ENCODE measurements around the gene CDPF1. TPM values are rescaled to one million over a fixed set of nuclear protein-coding genes. Genes with fewer than 3 reads are reported as not detected.

The CDPF1 gene
- total RNA-seq, 1 donor from 2014 or later: 9.6 TPM

DNA sequence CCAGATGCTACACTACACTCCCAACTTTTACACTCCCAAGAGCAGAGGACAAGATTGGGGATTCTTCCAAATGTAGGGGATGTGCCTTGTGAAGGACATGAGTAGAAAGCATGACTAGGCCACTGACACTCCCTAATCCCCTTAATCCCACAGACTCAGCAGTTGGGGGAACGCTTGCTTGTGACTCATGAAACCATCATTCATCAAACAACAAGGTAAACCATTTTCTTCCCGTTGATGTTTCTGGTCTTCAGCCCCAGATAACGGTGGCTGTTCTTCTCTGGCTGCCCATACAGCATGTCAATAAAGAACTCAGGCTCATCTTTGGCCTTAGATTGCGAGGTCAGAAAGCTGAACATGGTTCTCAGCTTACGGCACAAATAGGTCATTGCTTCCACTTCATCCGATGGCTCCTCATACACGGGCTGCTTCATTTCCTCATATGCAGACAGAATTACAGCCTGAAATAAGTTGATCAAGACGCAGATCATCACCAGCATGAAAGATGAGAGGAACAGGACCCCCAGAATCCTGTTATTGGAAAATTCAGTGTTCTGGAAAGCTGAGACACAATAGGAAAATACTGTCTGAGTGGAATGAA lies 6.4 kb upstream of the CDPF1 start:
- DNase-seq (ENCODE audit: low spot score): no peak

DNA sequence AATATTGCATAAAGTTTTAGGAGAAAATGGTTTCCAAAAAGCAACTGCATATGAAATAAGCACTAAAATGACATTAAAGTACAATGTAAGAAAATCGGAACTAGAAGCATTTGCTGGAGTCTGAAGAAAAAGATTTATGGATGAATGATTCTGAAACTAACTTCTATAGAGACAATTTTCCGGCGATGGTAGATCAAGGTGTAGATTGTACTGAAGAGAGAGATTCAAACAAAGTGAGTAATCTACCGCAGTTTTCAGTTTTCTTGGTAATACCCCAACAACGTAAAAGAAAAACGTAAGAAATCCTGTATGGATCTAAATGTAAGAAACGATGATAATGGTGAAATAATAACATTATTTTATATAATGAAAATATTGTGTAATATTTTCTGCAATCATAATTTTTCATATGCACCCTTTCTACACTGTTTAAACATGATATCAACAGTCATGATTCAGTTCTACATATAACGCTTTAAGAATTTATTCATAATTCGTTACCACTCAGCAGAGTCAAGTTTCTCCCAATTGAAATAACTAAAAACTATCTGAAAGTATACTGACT lies 1.8 kb upstream of the CDPF1 start:
- DNase-seq (ENCODE audit: low spot score): no peak

DNA sequence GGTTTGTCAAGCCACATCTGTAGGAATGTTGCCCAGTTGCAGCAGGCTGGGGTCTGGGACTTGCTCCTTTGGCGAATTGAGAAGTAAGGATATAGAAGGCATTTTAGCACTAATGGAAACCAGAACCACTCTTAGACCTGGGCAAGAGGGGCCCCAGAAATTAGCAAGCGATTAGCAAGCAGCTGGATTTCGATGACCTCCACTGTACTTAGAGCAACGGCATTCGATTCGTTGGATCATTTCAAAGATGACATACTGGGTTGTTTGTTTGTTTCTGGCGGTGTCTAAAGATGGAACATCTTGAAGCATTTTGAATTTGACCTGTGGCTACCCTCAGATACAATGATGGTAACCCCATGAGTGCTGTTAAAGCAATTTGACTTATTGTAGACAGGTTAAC lies 1.2 kb upstream of the CDPF1 start:
- DNase-seq (ENCODE audit: low spot score): no peak

- DNase-seq (ENCODE audit: low spot score): no peak
These were observed 661 bp upstream of the CDPF1 start for GRCh38 chr22:46250783-46251125.

DNA sequence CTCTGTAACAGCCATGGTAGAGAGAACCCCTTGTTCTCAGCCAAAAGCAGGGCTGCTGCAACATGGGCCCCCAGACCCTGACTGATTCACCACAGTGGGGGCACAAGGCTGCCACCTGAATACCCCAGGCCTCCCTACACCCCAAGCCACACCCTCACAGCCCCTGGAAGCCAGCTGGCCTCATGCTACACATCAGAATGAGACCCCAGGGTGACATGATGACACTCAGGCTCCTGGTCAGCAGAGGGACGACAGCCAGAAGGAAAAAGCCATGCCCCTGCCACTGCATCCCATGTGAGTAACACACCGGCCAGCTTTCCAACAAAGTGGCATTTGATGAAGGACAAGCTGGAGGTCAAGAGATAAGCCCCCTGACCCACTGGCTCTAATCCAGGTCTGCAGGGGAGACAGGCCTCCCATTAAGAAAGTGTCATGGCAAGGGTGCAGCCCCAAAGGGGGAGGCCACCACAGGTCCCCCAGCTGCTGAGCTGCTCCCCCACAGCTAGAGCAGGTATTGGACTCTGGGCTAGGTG lies 2.6 kb downstream of the CDPF1 start:
- no peak for DNase-seq (ENCODE audit: low spot score)

GRCh38 chr22:46246178-46246577 lies 3.9 kb downstream of the CDPF1 start:
- no peak for DNase-seq (ENCODE audit: low spot score)

DNA sequence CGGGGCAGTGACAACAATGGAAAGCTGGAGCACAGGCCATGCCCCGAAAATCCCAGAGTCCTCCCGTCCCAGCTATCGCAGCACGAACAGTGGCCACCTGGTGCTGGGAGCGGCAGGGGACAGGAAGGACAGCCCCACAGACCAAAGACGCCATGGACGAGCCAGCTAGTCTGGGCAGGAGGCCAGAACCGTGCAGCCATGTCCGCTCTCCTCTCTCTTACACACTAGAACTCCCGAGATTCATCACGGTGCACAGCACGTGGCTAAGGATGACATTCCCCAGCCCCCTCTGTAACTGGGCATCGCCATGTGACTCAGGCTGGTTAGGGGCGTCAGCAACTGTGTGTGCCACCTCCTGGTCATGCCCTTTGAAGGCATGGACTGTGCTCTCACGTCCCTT lies 4.6 kb downstream of the CDPF1 start:
- no peak for DNase-seq (ENCODE audit: low spot score)

GRCh38 chr22:46244771-46245170 lies 5.3 kb downstream of the CDPF1 start:
- DNase-seq (ENCODE audit: low spot score): no peak

DNA sequence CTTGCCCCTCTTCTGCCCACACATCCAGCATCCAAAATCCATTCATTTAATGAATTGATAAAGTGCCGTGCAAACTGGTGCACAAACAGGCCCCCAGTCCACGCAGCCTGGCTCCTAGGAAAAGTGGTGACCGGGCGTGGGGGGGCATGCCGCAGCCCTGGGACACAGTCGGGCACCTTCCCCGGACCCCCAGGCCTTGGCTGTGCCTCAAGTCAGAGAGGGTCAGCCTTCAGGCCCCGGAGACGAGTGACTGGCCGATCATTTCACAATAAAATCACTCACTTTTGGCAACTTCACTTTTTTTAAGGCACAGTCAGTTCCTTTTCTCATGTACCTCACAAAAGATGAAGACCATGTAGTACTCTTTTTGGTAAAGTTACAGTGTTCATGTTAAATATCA lies 8.0 kb downstream of the CDPF1 start:
- no peak for DNase-seq (ENCODE audit: low spot score)

DNA sequence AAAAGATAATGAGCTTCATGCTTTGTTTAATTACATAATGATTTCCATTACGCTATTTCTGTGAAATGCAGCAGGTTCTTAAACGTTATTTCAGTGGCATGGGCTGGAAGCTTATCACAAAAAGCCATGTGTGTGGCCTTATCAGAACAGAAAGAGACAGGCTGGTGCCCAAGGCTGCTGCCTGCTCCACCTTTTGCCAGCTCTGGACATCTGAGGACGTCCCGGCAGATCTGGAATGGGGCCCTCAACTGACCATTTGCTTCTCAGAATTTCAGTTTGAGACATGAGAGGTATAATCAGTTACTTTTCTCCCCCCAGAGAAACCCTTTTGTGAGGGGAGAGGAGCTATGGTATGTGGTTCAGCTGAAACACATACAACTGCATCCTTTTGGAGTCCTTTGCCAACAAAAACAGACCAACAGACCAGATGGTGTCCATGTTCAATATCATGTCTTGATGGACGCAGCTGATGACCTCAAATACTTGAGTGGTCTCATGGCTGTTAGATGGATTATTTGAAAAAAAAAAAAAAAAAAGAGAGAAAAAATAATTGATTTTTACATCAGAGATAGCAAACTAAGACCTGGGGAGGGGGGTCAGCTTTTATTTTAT lies 8.6 kb downstream of the CDPF1 start:
- no peak for DNase-seq (ENCODE audit: low spot score)

GRCh38 chr22:46240907-46241306 lies 9.2 kb downstream of the CDPF1 start:
- no peak for DNase-seq (ENCODE audit: low spot score)

DNA sequence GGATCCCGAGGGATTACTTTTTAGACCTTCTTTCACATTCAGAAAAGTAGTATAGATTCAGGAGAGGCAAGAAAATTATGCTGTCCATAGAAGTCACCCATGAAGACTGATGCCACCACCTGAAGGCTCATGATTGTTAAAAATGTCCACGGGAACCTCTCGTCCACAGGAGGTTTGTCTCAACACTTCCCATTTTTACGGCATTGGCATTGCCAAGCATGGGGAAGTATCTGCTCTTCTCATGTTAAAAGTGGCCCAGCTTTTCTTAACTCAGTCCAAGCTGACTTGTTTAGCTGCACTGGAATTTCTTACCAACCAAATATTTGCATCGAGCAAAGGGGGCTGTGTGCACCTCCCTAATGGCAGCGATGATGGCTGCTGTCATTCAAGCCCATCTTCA lies 9.6 kb downstream of the CDPF1 start:
- no peak for DNase-seq (ENCODE audit: low spot score)

- DNase-seq (ENCODE audit: low spot score): no peak
These were observed 10.0 kb downstream of the CDPF1 start for GRCh38 chr22:46240073-46240472.

DNA sequence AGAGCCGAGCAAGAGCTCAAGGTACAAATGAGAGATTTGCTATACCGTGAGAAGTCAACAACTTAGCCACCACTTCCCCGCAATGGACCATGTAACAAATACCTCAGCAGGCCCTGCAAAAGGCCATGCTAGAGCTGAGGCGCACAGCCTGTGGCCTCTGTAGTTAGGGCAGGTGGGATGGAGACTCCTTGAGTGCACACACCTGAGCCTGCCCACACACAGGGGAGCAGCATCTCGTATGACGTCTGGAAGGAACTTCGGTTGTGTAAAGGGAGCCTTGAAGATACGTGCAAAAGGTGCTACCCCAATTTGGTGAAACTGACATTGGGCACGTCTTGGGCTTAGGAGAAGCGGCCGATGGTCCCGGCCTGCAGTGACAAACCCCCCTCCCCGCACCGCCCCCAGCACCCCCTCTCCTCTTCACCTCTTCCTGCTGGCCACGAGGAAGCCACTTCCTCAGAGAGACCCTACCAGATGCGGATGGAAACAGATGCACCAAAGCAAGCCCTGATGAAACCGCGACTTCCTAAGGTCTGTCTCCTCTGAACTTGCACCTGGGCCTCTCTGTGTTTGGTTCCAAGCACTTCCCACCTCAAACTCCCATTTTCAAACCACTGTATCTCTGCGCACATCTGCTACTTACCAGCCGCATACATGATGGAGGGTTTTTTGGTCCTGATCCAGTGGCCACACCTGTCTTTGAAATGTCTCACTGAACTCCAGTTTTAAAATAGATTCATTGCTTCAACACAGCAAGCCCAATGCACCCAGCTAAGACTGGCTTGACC lies 10.6 kb downstream of the CDPF1 start:
- DNase-seq (ENCODE audit: low spot score): no peak

GRCh38 chr22:46238541-46238940 lies 11.6 kb downstream of the CDPF1 start:
- DNase-seq (ENCODE audit: low spot score): no peak

GRCh38 chr22:46237453-46238124 lies 12.5 kb downstream of the CDPF1 start:
- no peak for DNase-seq (ENCODE audit: low spot score)

DNA sequence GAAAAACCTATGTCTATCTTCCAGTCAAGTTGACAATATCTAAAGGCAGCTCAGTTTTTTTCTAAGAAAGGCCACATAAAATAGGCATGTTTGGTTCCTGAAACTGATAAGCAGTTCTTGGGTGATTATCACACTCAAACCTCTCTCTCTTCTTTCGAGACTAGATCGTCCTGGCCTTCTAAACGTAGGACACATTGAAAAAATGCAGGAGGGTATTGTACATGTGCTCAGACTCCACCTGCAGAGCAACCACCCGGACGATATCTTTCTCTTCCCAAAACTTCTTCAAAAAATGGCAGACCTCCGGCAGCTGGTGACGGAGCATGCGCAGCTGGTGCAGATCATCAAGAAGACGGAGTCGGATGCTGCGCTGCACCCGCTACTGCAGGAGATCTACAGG lies 15.1 kb downstream of the CDPF1 start:
- DNase-seq (ENCODE audit: low spot score): no peak

DNA sequence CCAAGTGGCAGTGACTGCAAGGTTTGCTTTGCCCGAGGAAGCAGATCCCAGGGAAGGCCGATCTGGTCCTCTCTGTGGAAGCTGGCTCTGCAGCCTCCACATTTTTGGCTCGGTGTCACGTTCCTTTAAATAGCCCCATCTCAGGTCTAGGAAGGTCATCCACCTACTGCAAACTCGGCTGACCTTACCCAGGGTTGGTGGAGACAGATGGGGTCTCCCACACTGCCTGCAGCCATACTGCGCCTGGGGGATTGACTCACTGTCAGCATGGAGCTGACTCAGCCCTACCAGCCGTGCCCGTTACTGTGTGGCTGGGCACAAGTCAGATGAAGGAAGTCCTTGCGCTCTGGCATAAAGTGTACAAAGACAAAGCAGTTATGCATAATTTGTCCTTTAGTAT lies 16.9 kb downstream of the CDPF1 start:
- DNase-seq (ENCODE audit: low spot score): peak; percentile 34

DNA sequence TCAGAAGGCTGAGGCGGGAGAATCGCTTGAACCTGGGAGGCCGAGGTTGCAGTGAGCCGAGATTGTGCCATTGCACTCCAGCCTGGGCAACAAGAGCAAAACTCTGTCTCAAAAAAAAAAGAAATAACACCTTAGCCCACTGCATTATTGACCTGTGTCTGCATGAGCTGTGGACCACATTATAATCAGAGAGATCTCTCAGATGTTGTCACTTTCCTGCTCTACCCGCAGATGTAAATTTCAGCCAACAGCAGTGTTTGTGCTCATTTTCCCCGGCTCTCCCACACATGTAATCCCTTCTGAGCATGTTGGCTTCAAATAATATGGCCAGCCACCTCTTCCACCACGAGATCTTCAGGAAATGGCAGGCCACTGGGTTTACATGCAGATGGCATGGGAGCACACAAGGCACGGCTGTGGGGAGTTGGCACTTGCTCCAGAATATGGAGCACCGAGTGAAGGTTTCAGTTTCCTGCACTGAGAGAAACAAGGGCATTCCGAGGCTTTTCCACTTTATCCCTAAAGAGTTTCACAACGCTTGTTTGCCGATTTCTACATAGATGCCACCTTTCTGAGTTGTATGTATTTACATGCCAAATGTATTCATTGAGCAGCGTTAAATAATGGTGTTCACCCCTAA lies 19.7 kb downstream of the CDPF1 start:
- DNase-seq (ENCODE audit: low spot score): no peak

DNA sequence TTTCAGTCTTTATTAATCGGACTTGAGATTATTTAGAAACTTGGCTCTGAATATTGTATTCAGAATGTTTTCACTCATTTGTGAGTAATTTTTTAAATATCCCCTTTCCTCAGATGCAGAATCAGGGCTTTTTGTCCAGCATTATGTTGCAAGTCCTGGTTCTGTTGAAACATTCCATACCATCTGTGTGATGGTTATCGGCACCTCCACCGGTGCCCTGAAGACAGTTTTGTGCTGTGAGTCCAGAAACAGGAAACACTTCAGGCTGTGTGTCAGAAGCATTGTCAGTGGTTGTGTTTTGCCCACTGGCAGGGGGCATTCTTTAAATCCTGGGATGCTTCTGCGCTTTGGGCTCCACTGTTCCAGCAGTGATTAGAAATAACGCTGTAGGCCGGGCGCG lies 20.4 kb downstream of the CDPF1 start:
- no peak for DNase-seq (ENCODE audit: low spot score)

- no peak for DNase-seq (ENCODE audit: low spot score)
These were observed 23.5 kb downstream of the CDPF1 start for GRCh38 chr22:46226577-46226976.

- no peak for DNase-seq (ENCODE audit: low spot score)
These were observed 24.5 kb downstream of the CDPF1 start for GRCh38 chr22:46225631-46226030.

All from mucosa of gallbladder (tissue), 1 donor.